ENCODE data around the gene HS6ST3. TPM values are rescaled to one million over a fixed set of nuclear protein-coding genes. Genes with fewer than 3 reads are reported as not detected.

The HS6ST3 gene
- total RNA-seq, 2 experiments from 2014 or later = not detected

DNA sequence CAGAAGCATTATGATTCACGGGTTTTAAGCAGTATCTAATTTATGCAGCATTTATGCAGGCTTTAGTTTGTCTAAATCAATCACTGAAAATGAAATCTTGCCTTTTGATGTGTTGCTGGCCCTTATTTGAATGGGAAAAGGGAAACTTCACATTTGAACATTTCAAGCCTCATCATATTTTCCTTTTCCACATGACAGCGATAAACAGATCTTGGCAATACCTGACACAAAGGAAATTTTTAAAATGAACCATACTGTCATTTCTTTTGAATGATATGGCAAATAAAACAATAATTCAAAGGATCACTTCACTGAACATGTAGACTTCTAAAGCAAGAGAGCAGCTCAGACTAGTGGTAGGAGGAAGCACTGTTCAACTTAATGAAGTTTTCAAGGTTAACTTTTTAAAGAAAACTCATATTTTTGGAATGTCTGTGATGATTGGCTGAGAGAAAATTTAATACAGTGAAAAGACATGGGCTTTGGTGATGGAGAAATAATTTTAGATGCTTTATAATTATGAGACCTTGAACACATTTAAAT lies 706.3 kb downstream of the HS6ST3 start:
- intact Hi-C loops (cut with micrococcal nuclease) = no loop called here
- TF ChIP-seq, protein P1, sequence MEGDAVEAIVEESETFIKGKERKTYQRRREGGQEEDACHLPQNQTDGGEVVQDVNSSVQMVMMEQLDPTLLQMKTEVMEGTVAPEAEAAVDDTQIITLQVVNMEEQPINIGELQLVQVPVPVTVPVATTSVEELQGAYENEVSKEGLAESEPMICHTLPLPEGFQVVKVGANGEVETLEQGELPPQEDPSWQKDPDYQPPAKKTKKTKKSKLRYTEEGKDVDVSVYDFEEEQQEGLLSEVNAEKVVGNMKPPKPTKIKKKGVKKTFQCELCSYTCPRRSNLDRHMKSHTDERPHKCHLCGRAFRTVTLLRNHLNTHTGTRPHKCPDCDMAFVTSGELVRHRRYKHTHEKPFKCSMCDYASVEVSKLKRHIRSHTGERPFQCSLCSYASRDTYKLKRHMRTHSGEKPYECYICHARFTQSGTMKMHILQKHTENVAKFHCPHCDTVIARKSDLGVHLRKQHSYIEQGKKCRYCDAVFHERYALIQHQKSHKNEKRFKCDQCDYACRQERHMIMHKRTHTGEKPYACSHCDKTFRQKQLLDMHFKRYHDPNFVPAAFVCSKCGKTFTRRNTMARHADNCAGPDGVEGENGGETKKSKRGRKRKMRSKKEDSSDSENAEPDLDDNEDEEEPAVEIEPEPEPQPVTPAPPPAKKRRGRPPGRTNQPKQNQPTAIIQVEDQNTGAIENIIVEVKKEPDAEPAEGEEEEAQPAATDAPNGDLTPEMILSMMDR (IDR thresholded peaks at IDR 0.05) = no peak
- no peak overlapping the region for H3K4me3 Mint-ChIP-seq
- no peak for ATAC-seq
- no peak for DNase-seq
- H3K9me3 Mint-ChIP-seq = no peaks in the 10 kb centered on the region
- CTCF ChIA-PET = no interaction called here
- no peak overlapping the region for H3K27ac Mint-ChIP-seq
- H3K4me1 Mint-ChIP-seq (ENCODE audit: low read depth) = no peaks in the 10 kb centered on the region
- POLR2A ChIA-PET = no interaction called here
- no peaks in the 10 kb centered on the region for H3K27me3 Mint-ChIP-seq
- H3K36me3 Mint-ChIP-seq (ENCODE audit: low read depth) = no peaks in the 10 kb centered on the region

DNA sequence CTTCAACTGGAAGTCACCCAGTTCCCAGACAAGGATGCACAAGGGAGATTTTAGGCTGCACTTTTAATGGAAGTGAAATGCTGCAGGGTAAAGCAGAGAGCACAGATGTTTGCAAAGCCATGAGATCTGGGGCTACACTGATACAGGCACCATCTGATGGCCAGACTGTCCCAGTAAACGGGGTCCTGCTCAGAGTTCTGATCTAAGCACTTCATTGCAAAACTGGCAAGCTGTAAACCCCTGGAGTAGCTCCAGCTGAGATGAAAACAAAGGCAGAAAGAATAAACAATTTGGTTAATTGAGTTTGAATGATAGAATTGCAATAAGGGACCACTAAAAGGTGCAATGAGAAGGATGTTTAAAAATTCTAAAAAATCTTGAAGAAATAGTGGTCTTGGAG lies 707.2 kb downstream of the HS6ST3 start:
- POLR2A ChIA-PET = no interaction called here
- Mint-ChIP-seq H3K9me3 (no peaks in the 10 kb centered on the region), H3K27me3 (no peaks in the 10 kb centered on the region), H3K36me3 (ENCODE audit: low read depth) (no peaks in the 10 kb centered on the region), H3K27ac (no peak overlapping the region), H3K4me3 (no peak overlapping the region), H3K4me1 (ENCODE audit: low read depth) (no peaks in the 10 kb centered on the region)
- CTCF ChIA-PET = no interaction called here
- DNase-seq (no peak), ATAC-seq (no peak)
- intact Hi-C loops (cut with micrococcal nuclease) = no loop called here
- TF ChIP-seq, protein P1 (IDR thresholded peaks at IDR 0.05) = no peak

DNA sequence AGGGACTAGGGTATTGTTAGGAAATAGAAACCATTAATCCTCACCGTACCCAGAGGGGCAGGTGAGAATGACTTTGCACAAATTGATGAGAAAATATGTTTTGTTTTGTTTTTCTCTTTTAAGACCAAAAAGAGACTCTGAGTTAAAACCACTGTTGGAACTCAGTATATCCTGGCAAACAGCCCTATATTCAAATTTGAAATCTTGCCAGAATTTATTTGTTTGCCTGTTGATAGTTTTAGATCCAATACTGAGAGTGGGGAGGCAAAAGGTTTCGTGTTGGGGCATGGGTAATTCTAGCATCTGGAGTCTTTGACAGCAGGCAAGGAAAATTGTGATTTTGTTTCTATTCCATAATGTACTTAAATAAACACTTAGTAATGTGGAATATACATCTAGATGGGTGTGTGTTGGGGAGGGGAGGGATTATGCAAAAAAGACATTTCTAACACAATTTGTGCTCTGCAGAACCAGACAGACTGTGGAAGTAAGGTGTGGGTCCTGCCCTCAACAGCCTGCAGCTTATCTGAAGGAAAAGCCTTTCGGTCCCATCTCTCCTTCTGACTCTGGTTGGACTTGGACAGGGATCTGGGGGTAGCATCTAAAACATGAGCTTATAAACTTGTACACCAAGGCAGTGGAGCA lies 713.7 kb downstream of the HS6ST3 start:
- POLR2A ChIA-PET = no interaction called here
- TF ChIP-seq, protein P1 (IDR thresholded peaks at IDR 0.05) = no peak
- H3K36me3 Mint-ChIP-seq (ENCODE audit: low read depth) = no peaks in the 10 kb centered on the region
- CTCF ChIA-PET = no interaction called here
- peaks cover 3% of the 10 kb centered on the region for H3K9me3 Mint-ChIP-seq
- intact Hi-C loops (cut with micrococcal nuclease) = no loop called here
- H3K27me3 Mint-ChIP-seq = no peaks in the 10 kb centered on the region
- no peak overlapping the region for H3K27ac Mint-ChIP-seq
- no peak overlapping the region for H3K4me3 Mint-ChIP-seq
- no peak for DNase-seq
- no peak for ATAC-seq
- no peaks in the 10 kb centered on the region for H3K4me1 Mint-ChIP-seq (ENCODE audit: low read depth)

DNA sequence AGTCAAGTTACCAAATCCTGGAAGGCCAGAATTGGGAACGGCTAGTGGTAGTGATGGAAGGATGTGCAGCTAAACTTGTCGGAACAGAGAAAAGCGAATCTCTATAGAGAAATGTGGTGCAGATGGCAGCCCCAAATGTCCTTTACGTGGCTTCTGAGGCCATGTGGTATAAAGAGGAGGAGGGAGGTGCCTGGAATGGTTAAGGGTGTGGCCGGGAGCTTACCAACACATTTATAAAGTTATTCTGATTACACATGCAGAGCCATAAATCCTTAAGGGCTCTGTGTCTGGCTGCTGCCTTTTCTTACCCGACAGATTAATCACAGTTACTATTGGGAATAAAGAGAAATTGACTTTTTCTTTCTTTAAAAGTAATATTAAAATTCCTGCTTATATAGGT lies 714.3 kb downstream of the HS6ST3 start:
- H3K4me3 Mint-ChIP-seq = no peak overlapping the region
- ATAC-seq = no peak
- H3K9me3 Mint-ChIP-seq = peaks cover 3% of the 10 kb centered on the region
- no peak overlapping the region for H3K27ac Mint-ChIP-seq
- intact Hi-C loops (cut with micrococcal nuclease) = no loop called here
- TF ChIP-seq, protein P1 (IDR thresholded peaks at IDR 0.05) = no peak
- no peak for DNase-seq
- H3K36me3 Mint-ChIP-seq (ENCODE audit: low read depth) = no peaks in the 10 kb centered on the region
- POLR2A ChIA-PET = no interaction called here
- CTCF ChIA-PET = no interaction called here
- H3K4me1 Mint-ChIP-seq (ENCODE audit: low read depth) = no peaks in the 10 kb centered on the region
- no peaks in the 10 kb centered on the region for H3K27me3 Mint-ChIP-seq

GRCh38 chr13:96806746-96807145 lies 716.8 kb downstream of the HS6ST3 start:
- peaks cover 3% of the 10 kb centered on the region for H3K9me3 Mint-ChIP-seq
- H3K4me3 Mint-ChIP-seq = no peak overlapping the region
- H3K27ac Mint-ChIP-seq = no peak overlapping the region
- ChIA-PET CTCF (no interaction called here), POLR2A (no interaction called here)
- no peaks in the 10 kb centered on the region for H3K27me3 Mint-ChIP-seq
- intact Hi-C loops (cut with micrococcal nuclease) = no loop called here
- no peaks in the 10 kb centered on the region for H3K36me3 Mint-ChIP-seq (ENCODE audit: low read depth)
- TF ChIP-seq, protein P1 (IDR thresholded peaks at IDR 0.05) = no peak
- ATAC-seq (no peak), DNase-seq (no peak)
- no peaks in the 10 kb centered on the region for H3K4me1 Mint-ChIP-seq (ENCODE audit: low read depth)
